Sigmoid colon (tissue), 4 donors: ENCODE measurements around the gene RBM26.

ENCODE experiments used
- CTCF ChIP-seq, 4 experiments: fragments of 450-650 bp in 3 of 4; fragments of 200-600 bp in 1 of 4; IDR thresholded peaks; one replicate each; pipeline ENCODE4 v1.5.1; 2016 to 2019; ENCODE audit warnings: antibody characterized with exemption in 4 of 4, mild to moderate bottlenecking in 3 of 4, moderate library complexity in 2 of 4
- POLR2A ChIP-seq, 2 donors: fragments of 450-650 bp; IDR thresholded peaks; one replicate each; pipeline ENCODE4 v1.6.1; 2016; ENCODE audit warnings: antibody characterized with exemption in 2 of 2, mild to moderate bottlenecking in 2 of 2, moderate library complexity in 2 of 2
- POLR2AphosphoS5 ChIP-seq, 4 donors: sonication (generic); formaldehyde crosslinking; IDR thresholded peaks; one replicate each; pipeline ENCODE4 v1.6.1; 2017; ENCODE audit warnings: antibody characterized with exemption in 4 of 4

DNA sequence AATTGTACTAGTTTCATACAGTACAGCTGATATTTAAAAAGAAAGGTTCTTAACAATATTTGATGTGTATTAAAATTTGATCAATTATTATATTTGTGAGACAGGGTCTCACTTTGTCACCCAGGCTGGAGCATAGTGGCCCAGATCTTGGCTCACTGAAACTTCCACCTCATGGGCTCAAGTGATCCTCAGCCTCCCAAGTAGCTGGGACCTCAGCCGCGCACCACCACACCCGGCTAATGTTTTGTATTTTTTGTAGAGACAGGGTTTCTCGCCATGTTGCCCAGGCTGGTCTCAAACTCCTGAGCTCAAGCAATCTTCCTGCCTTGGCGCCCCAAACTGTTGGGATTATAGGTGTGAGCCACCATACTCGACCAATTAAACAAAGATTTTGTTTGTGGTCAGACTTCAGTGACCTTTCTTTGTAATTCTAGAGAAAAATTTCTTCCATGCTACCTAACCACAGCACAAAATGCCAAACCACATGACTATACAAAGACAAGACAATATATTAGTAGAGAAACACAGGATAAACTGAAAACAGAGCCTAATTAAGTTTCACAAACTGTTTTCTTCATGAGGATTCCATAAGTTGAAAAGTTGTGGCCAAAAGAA lies 59.6 kb downstream of the RBM26 start:
- TF ChIP-seq CTCF (IDR thresholded peaks at IDR 0.05), result no peak
- TF ChIP-seq POLR2A (IDR thresholded peaks at IDR 0.05), result no peak
- TF ChIP-seq POLR2AphosphoS5 (IDR thresholded peaks at IDR 0.05), result no peak
